IMR-90 (cell line): Measurements from ENCODE around the gene NUP58. TPM values are rescaled to one million over a fixed set of nuclear protein-coding genes. Genes with fewer than 3 reads are reported as not detected.

Source experiments
- ATAC-seq: fragments of 200-7000 bp; cut with Tn5 transposase; 2 replicates; pipeline ENCODE4 v1.9.1; 2020; ENCODE audit warnings: low read depth, mild to moderate bottlenecking, moderate library complexity
- BruUV-seq: library from RNA; stranded (reverse); fragments of 400-500 nt; replicated peaks from 2 replicates; lab custom pipeline; 2021; lab: Mats Ljungman, UMichigan
- CTCF ChIA-PET: fragments of 300-600 bp; formaldehyde crosslinking; extraction: SDS; loops from one replicate; lab custom pipeline; 2021; ENCODE audit warnings: antibody characterized with exemption; lab: Yijun Ruan, JAX
- POLR2A ChIA-PET: fragments of 300-600 bp; sonication (Branson Sonifier 250); formaldehyde crosslinking; loops from one replicate; lab custom pipeline; 2022; ENCODE audit warnings: antibody characterized with exemption; ENCODE audit not compliant: unreplicated experiment; lab: Charles Lee
- DNase-seq: peaks from one replicate; pipeline ENCODE4 v3.0.0; 2013
- H2AFZ ChIP-seq: replicated peaks from 2 replicates; pipeline ENCODE3; 2013; ENCODE audit warnings: low read length, mild to moderate bottlenecking; ENCODE audit not compliant: poor library complexity
- H2AK5ac ChIP-seq: 2 replicates; pipeline ENCODE4 v1.6.1; 2013; ENCODE audit warnings: low read depth, low read length, inconsistent platforms
- H2AK9ac ChIP-seq: replicated peaks from 2 replicates; pipeline ENCODE3; 2013; ENCODE audit warnings: mild to moderate bottlenecking, low read depth, low read length, moderate library complexity; ENCODE audit not compliant: poor library complexity
- H2BK120ac ChIP-seq: 2 replicates; pipeline ENCODE4 v1.6.1; 2013; ENCODE audit warnings: low read depth, low read length, inconsistent platforms
- H2BK15ac ChIP-seq: 3 replicates; pipeline ENCODE4 v1.6.1; 2013; ENCODE audit warnings: low read depth, low read length, inconsistent platforms
- H2BK20ac ChIP-seq: 2 replicates; pipeline ENCODE4 v1.6.1; 2013; ENCODE audit warnings: low read depth, mild to moderate bottlenecking, inconsistent platforms, low read length, moderate library complexity
- H2BK5ac ChIP-seq: 2 replicates; pipeline ENCODE4 v1.6.1; 2013; ENCODE audit warnings: mild to moderate bottlenecking, low read depth, low read length, inconsistent platforms; ENCODE audit not compliant: poor library complexity, severe bottlenecking
- H3K14ac ChIP-seq: replicated peaks from 2 replicates; pipeline ENCODE4 v1.6.1; 2013; ENCODE audit warnings: low read depth, low read length, inconsistent platforms
- H3K18ac ChIP-seq: 2 replicates; pipeline ENCODE4 v1.6.1; 2013; ENCODE audit warnings: low read depth, low read length, control low read depth
- H3K23ac ChIP-seq: 2 replicates; pipeline ENCODE4 v1.6.1; 2013; ENCODE audit warnings: low read depth, low read length, inconsistent platforms
- H3K27ac ChIP-seq: 2 replicates; pipeline ENCODE4 v1.5.1; 2013; ENCODE audit warnings: mild to moderate bottlenecking, control low read depth, low read length; ENCODE audit not compliant: insufficient read depth
- H3K27me3 ChIP-seq: 2 replicates; pipeline ENCODE4 v1.6.1; 2013; ENCODE audit warnings: low read length; ENCODE audit not compliant: control insufficient read depth, insufficient read depth
- H3K36me3 ChIP-seq: 2 replicates; pipeline ENCODE4 v1.6.1; 2013; ENCODE audit warnings: low read length, mixed read lengths; ENCODE audit not compliant: control insufficient read depth, insufficient read depth
- H3K4ac ChIP-seq: 2 replicates; pipeline ENCODE4 v1.6.1; 2013; ENCODE audit warnings: low read depth, low read length, inconsistent platforms
- H3K4me1 ChIP-seq: 2 replicates; pipeline ENCODE4 v1.6.1; 2013; ENCODE audit warnings: low read length, mixed read lengths; ENCODE audit not compliant: control insufficient read depth, insufficient read depth
- H3K4me2 ChIP-seq: 2 replicates; pipeline ENCODE4 v1.6.1; 2013; ENCODE audit warnings: low read depth, mild to moderate bottlenecking, control low read depth, low read length, moderate library complexity
- H3K4me3 ChIP-seq: 2 replicates; pipeline ENCODE4 v1.5.1; 2013; ENCODE audit warnings: low read depth, mild to moderate bottlenecking, control low read depth, low read length, moderate library complexity; ENCODE audit not compliant: insufficient read depth
- H3K56ac ChIP-seq: 2 replicates; pipeline ENCODE4 v1.6.1; 2013; ENCODE audit warnings: low read length, inconsistent platforms; ENCODE audit not compliant: insufficient read depth; ENCODE audit errors: extremely low read depth
- H3K79me1 ChIP-seq, 2 experiments: 2 replicates each; pipeline ENCODE4 v1.6.1; 2013; ENCODE audit warnings: low read length in 2 of 2, inconsistent platforms in 1 of 2, low read depth in 1 of 2
- H3K9ac ChIP-seq: 2 replicates; pipeline ENCODE4 v1.6.1; 2013; ENCODE audit warnings: low read depth, low read length, control low read depth
- H3K9me1 ChIP-seq: 2 replicates; pipeline ENCODE4 v1.6.1; 2013; ENCODE audit warnings: low read length, inconsistent platforms; ENCODE audit not compliant: insufficient read depth
- H3K9me3 ChIP-seq: 2 replicates; pipeline ENCODE4 v1.6.1; 2013; ENCODE audit warnings: low read length; ENCODE audit not compliant: control insufficient read depth, insufficient read depth
- H4K20me1 ChIP-seq: 2 replicates; pipeline ENCODE4 v1.6.1; 2013; ENCODE audit warnings: low read length, inconsistent platforms; ENCODE audit not compliant: insufficient read depth
- H4K5ac ChIP-seq: 2 replicates; pipeline ENCODE4 v1.6.1; 2013; ENCODE audit warnings: mild to moderate bottlenecking, low read depth, low read length, control low read depth
- H4K8ac ChIP-seq, 2 experiments: 2 replicates each; pipeline ENCODE4 v1.6.1; 2013; ENCODE audit warnings: low read depth in 2 of 2, low read length in 2 of 2, control low read depth in 1 of 2, inconsistent platforms in 1 of 2
- H4K91ac ChIP-seq: 2 replicates; pipeline ENCODE4 v1.6.1; 2013; ENCODE audit warnings: low read depth, low read length, inconsistent platforms; ENCODE audit not compliant: insufficient read depth
- BHLHE40 ChIP-seq: fragments of 150-350 bp; IDR thresholded peaks from 2 replicates; pipeline ENCODE4 v1.6.1; 2016; ENCODE audit warnings: mild to moderate bottlenecking, low read depth, low read length
- ELK1 ChIP-seq: fragments of 150-350 bp; IDR thresholded peaks from 2 replicates; pipeline ENCODE4 v1.6.1; 2016; ENCODE audit warnings: low read depth, mild to moderate bottlenecking, low read length, moderate library complexity, borderline replicate concordance
- RFX5 ChIP-seq: IDR thresholded peaks from 2 replicates; pipeline ENCODE4 v1.8.0; 2012; ENCODE audit warnings: low read depth, mild to moderate bottlenecking, low read length, moderate library complexity
- WGBS, 2 experiments: methylation state at CpG; one replicate each; pipeline versions ENCODE4 v1.1.5 to v1.1.7; 2013; ENCODE audit warnings: missing lambda C conversion rate in 2 of 2; ENCODE audit not compliant: insufficient read length in 1 of 2; ENCODE audit errors: extremely low coverage in 2 of 2; 5-methylcytosine and 5-hydroxymethylcytosine counted together
- dilution Hi-C: fragments of 300-500 bp; cut with HindIII; formaldehyde crosslinking; loops from one replicate; pipeline ENCODE4 v1.14.3; 2018; ENCODE audit warnings: low sequenced_read_pairs; ENCODE audit not compliant: unreplicated experiment
- in situ Hi-C: fragments of 300-500 bp; cut with MboI; formaldehyde crosslinking; loops from 3 replicates; pipeline ENCODE4 v1.14.3; 2019; ENCODE audit warnings: low sequenced_read_pairs, inconsistent platforms, mixed read lengths
- intact Hi-C: fragments of 100-400 bp; cut with micrococcal nuclease; formaldehyde crosslinking; loops from 2 replicates; pipeline ENCODE4 v1.10.0; 2022
- polyA plus RNA-seq, 3 experiments: library from polyadenylated mRNA; depleted of rRNA; stranded (reverse); fragments of >200 nt; gene quantifications; 2 replicates each; pipeline ENCODE4 v1.2.3, GENCODE V29; 2012; ENCODE audit warnings: low replicate concordance in 1 of 3
- total RNA-seq: library from RNA; depleted of rRNA; stranded (reverse); fragments of >200 nt; gene quantifications from 2 replicates; pipeline ENCODE4 v1.2.3, GENCODE V29; 2012

Gene NUP58
- total and polyA plus RNA-seq, 2 of the 4 experiments (the other 2 are of a cell fraction), result 29.7 to 50.7 TPM

- Histone ChIP-seq H2AK9ac (no peak overlapping the region), H3K9me1 (peaks cover 4% of the 10 kb centered on the region; the same call in 1 of the 2 replicates), H3K4me2 (no peak overlapping the region), H3K27me3 (no peaks in the 10 kb centered on the region), H2BK20ac (no peak overlapping the region), H3K9me3 (no peaks in the 10 kb centered on the region), H2BK120ac (no peak overlapping the region), H4K91ac (no peak overlapping the region), H3K4me1 (no peaks in the 10 kb centered on the region), H4K8ac (no peak overlapping the region), H3K79me1 (peaks cover 25 to 27% of the 10 kb centered on the region in 2 experiments), H2AK5ac (no peak overlapping the region), H3K14ac (no peak overlapping the region), H3K27ac (no peak overlapping the region), H3K18ac (no peak overlapping the region), H3K23ac (no peak overlapping the region), H3K36me3 (peaks cover 24% of the 10 kb centered on the region), H3K4ac (no peak overlapping the region), H2BK5ac (no peak overlapping the region), H4K20me1 (peaks cover 8% of the 10 kb centered on the region; the same call in 1 of the 2 replicates), H3K56ac (no peak overlapping the region), H3K9ac (no peak overlapping the region), H2AFZ (no peak overlapping the region), H4K5ac (no peak overlapping the region), H3K4me3 (no peak overlapping the region), H2BK15ac (no peak overlapping the region)
- in situ Hi-C loops, result no loop called here
- ChIA-PET CTCF (no interaction called here), POLR2A (interaction anchor here (0.6 kb wide), 1 partner anchor 80 kb away, joined by 3 read pairs; no protein-coding TSS in a partner anchor)
- DNase-seq (no peak), ATAC-seq (no peak)
- dilution Hi-C loops, result no loop called here
- 92% methylated on average over 2 of the region's 5 CpGs; no CpG with 5 or more reads in 1 of the 2 experiments for WGBS, 2 experiments
- intact Hi-C loops, result no loop called here
- TF ChIP-seq BHLHE40 (no peak), RFX5 (no peak), ELK1 (no peak)
- BruUV-seq, result no TSS peak
These were observed 34.7 kb upstream of the NUP58 start for GRCh38 chr13:25266706-25267105.
